ENCODE results near the gene SMPD3.

Gene SMPD3

GRCh38 chr16:68354816-68355215 is 93.5 kb downstream of the SMPD3 start:
- Histone ChIP-seq H3K36me3 (ENCODE audit: control insufficient read depth, insufficient read depth, low read length) (peaks cover 48% of the 10 kb centered on the region), H3K4me3 (replicated peaks; ENCODE audit: low read depth, low read length) (no peak overlapping the region), H3K27me3 (replicated peaks; ENCODE audit: control insufficient read depth, insufficient read depth, low read length) (no peaks in the 10 kb centered on the region)
- DNase-seq (ENCODE audit: extremely low read depth, insufficient read length), result no peak
- no peak for TF ChIP-seq CTCF (IDR thresholded peaks at IDR 0.05; ENCODE audit: insufficient read depth, low read length, poor library complexity, severe bottlenecking)

GRCh38 chr16:68353366-68353765 is 94.9 kb downstream of the SMPD3 start:
- Histone ChIP-seq H3K36me3 (ENCODE audit: control insufficient read depth, insufficient read depth, low read length) (peaks cover 45% of the 10 kb centered on the region), H3K4me3 (replicated peaks; ENCODE audit: low read depth, low read length) (no peak overlapping the region), H3K27me3 (replicated peaks; ENCODE audit: control insufficient read depth, insufficient read depth, low read length) (no peaks in the 10 kb centered on the region)
- no peak for TF ChIP-seq CTCF (IDR thresholded peaks at IDR 0.05; ENCODE audit: insufficient read depth, low read length, poor library complexity, severe bottlenecking)
- DNase-seq (ENCODE audit: extremely low read depth, insufficient read length), result no peak

GRCh38 chr16:68351991-68352431 is 96.3 kb downstream of the SMPD3 start:
- Histone ChIP-seq H3K4me3 (replicated peaks; ENCODE audit: low read depth, low read length) (no peak overlapping the region), H3K27me3 (replicated peaks; ENCODE audit: control insufficient read depth, insufficient read depth, low read length) (no peaks in the 10 kb centered on the region), H3K36me3 (ENCODE audit: control insufficient read depth, insufficient read depth, low read length) (peaks cover 39% of the 10 kb centered on the region)
- TF ChIP-seq CTCF (IDR thresholded peaks at IDR 0.05; ENCODE audit: insufficient read depth, low read length, poor library complexity, severe bottlenecking), result no peak
- no peak for DNase-seq (ENCODE audit: extremely low read depth, insufficient read length)

- Histone ChIP-seq H3K27me3 (replicated peaks; ENCODE audit: control insufficient read depth, insufficient read depth, low read length) (no peaks in the 10 kb centered on the region), H3K4me3 (replicated peaks; ENCODE audit: low read depth, low read length) (no peak overlapping the region), H3K36me3 (ENCODE audit: control insufficient read depth, insufficient read depth, low read length) (peaks cover 40% of the 10 kb centered on the region)
- no peak for TF ChIP-seq CTCF (IDR thresholded peaks at IDR 0.05; ENCODE audit: insufficient read depth, low read length, poor library complexity, severe bottlenecking)
- no peak for DNase-seq (ENCODE audit: extremely low read depth, insufficient read length)
These were observed 96.8 kb downstream of the SMPD3 start for GRCh38 chr16:68351463-68351862.

- no peaks in the 10 kb centered on the region for H3K27me3 ChIP-seq (replicated peaks; ENCODE audit: control insufficient read depth, insufficient read depth, low read length)
- H3K36me3 ChIP-seq (ENCODE audit: control insufficient read depth, insufficient read depth, low read length), result peaks cover 40% of the 10 kb centered on the region
- TF ChIP-seq CTCF (IDR thresholded peaks at IDR 0.05; ENCODE audit: insufficient read depth, low read length, poor library complexity, severe bottlenecking), result no peak
- DNase-seq (ENCODE audit: extremely low read depth, insufficient read length), result no peak
- no peak overlapping the region for H3K4me3 ChIP-seq (replicated peaks; ENCODE audit: low read depth, low read length)
These were observed 97.4 kb downstream of the SMPD3 start for GRCh38 chr16:68350813-68351350.

Measured in GM06990 (cell line).